GM19023 (cell line): ENCODE data around the gene CAMK1D.

Experiments used
- ATAC-seq: cut with Tn5 transposase; IDR thresholded peaks from one replicate; pipeline ENCODE4 v1.9.1; 2021; ENCODE audit warnings: mild to moderate bottlenecking, moderate library complexity; ENCODE audit not compliant: unreplicated experiment

CAMK1D gene

GRCh38 chr10:12615296-12616220, 266.2 kb downstream of the CAMK1D start:
- ATAC-seq, result no peak

- no peak for ATAC-seq
These were observed 268.1 kb downstream of the CAMK1D start for GRCh38 chr10:12617191-12618175.

DNA sequence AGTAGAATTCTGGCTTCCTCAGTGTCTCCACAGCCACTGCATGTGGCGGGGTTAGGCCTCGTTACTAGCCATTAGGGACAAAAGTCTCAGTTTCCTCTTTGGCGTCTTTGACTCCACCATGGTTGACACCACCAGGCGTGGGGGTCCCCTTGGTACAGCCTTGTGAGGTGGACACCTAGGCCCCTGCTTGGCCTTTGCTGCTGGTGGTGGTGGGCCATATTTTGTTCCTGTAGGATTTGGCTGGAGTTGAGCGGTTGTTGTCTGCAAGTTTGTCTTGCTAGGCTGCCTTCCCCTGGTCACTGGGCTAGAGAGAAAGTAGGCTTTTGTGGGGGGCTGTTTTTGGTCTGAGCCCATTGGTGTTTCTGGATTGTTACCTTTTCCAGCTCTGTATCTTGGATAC, 272.7 kb downstream of the CAMK1D start:
- no peak for ATAC-seq

- ATAC-seq, result no peak
These were observed 273.3 kb downstream of the CAMK1D start for GRCh38 chr10:12622691-12623090.

- no peak for ATAC-seq
These were observed 276.2 kb downstream of the CAMK1D start for GRCh38 chr10:12625393-12626023.

- no peak for ATAC-seq
These were observed 278.8 kb downstream of the CAMK1D start for GRCh38 chr10:12628153-12628552.

DNA sequence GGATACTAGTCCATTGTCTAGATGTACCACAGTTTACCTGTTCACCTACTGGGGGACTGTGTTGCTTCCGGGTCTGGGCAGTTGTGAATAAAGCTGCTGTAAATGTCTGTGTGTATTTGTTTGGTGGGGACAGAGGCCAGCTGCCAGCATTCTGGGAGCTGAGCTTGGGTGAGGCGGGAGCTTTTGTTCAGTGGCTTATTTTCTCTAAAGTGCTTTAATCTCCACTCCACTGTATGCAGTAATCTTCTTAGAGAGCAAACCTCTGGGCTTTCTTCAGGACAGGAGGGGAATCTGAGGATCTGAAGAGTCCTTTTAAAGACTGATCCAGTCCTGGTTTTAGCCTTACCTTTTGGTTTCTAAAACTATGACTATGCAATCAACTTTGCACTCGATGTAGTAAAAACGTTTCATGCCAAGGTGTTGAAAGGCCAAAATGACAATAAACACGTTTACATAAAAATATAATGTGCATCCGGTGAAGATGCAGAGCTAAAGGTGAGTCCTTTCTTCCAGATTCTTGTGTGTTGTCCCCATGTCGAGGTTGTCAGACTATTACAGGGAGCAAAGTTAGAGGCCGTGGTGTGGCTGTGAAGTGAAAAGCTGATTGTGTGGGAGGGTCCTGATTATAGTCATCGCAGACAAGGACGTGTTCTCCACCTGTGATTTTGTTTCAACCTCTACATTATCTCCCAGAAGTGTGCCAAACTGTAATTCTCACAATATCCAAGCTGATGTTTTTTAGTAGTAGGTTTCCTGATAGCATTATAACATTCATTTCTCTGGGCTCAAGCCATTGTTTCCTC, 279.8 kb downstream of the CAMK1D start:
- no peak for ATAC-seq

GRCh38 chr10:12629767-12630165, 280.4 kb downstream of the CAMK1D start:
- ATAC-seq, result no peak

GRCh38 chr10:12631216-12631615, 281.9 kb downstream of the CAMK1D start:
- ATAC-seq, result no peak

- no peak for ATAC-seq
These were observed 282.6 kb downstream of the CAMK1D start for GRCh38 chr10:12631787-12632562.

DNA sequence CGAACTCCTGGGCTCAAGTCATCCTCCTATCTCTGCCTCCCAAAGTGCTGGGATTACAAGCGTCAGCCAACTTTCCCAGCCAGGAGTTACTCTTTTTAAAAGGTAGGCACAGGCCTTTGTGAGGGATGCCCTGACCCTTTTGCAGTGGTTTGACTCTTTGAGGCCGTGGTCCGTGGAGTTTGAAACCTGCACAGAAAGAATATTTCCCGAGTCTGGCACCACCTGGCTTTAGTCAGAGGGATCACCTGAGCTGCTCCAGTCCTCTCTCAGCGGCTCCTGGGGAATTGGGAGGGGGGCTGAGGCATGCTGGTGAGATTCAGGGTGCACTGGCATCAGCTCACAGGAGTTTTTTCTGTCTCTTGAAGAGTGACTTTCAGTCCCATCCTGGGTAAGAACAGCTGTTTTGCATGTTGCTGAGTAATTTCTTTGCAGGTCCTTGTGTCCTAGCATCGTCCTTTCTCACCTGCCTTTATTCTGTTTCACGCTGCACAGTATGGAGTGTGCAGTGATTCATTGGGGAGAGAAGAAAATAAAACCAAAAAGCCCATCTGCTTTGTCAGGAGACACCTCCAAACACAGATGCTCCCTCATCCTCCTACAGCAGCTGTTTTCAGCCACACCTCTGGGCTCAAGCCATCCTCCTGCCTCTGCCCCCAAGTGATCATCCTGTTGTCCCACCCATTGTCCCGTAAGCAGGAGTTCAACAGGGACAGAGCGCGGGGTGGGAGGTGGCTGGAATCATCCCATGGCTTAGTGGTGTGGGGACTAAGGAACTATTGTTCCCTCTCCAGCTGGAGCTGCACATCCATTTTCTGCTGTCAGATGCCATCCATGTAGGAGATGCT, 284.7 kb downstream of the CAMK1D start:
- no peak for ATAC-seq

GRCh38 chr10:12634621-12634931, 285.2 kb downstream of the CAMK1D start:
- no peak for ATAC-seq

DNA sequence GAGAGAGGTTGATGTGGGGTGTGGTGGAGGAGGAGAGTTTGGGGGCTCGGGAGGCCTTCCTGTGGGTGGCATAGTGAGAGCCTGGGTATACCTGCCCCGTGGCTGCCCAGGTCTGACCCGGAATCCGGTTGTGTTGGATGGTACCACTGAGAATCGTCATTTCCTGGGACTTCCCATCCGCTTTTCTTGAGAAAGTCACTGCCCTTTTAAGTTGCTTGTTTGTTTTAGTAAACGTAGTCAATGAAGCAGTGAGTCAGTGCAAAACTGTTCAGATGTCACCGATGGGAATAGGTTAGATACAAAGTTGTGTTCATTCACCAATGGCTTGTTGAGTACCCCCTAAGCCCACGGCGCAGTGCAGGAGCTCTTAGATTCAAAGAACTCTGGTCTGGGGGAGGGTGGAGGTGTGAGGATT, 285.8 kb downstream of the CAMK1D start:
- ATAC-seq, result no peak

- no peak for ATAC-seq
These were observed 287.2 kb downstream of the CAMK1D start for GRCh38 chr10:12636571-12636970.

DNA sequence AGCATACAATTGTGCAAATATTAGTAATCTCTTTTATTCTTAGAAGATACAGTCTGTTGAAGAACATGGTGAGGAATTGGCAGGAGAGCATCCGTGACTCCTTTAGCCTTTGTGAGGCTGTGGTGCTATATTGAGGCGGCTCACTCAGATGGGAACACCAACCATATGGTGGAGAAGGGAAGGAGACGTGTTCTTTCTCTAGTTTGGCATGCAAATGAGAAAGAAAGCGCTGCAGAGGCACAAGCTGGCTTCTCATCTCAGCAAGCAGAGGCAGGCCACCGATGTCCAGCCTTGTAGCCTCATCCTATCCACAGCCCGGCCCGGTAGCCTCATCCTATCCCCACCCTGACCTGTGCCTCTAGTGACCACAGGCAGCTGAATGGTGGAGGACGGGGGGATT, 288.3 kb downstream of the CAMK1D start:
- peak; percentile 8 for ATAC-seq

DNA sequence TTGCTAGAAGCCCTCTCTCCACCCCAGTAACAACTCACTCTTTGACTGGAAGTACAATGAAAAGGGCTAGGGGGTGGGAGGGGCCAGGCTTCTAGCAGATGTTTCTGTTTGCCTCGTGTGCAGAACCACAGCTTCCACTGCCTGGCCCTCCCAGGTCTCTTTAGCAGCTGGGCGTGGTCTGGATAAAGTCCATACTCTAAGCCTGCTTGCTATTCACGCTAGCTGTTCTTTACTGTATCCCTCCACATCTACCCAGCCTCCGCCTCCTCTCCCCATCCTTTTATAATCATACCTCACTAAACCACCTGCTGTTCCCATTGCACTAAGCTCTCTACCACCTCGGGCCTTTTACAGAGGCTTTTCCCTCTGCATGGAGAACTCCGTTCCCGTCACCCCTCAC, 288.8 kb downstream of the CAMK1D start:
- peak; percentile 50 for ATAC-seq

GRCh38 chr10:12638781-12639180, 289.4 kb downstream of the CAMK1D start:
- no peak for ATAC-seq

DNA sequence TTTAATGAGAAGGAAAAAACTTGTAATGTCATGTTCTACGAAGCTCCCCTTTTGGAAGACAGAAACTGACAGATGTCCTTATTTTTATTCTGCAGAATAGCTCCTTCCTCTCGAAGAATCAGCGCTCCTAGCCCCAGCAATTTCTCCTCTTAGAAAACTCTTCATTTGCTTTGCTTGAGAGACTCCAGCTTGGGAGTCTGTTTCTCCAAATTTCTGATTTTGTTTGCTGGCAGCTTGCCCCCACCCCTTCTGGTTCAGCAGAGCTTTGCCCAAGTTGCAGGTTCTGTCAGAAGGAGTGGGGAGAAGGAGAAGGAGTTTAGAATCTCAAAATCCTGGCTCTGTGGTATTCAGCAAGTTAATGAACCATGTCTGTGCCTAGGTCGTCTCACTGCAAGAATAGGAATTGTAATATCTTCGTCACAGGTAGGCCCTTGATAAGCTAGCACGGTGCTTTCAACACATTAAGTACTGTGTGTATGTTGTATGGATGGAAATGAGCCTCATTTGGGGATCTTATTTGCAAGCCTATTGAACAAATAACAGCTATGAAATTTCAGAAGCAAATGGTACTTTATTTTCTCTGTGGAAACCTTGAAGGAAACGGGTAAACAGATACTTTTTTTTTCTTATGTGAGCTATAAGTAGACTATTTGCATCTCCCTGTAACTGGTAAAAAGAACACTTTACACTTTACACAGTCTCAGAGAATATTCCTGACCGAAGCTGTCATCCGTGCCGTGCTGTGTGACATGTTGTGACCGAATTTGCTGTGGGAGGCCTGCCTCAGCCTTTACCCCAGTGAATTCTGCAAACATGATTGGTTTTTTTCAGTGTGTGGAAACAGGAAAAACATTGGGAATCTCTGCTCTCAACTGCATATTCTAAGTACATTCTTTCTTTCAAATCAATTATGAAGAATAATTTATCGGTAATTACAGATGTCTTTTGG, 290.9 kb downstream of the CAMK1D start:
- no peak for ATAC-seq
